ENCODE results near the gene HAPSTR1.

DNA sequence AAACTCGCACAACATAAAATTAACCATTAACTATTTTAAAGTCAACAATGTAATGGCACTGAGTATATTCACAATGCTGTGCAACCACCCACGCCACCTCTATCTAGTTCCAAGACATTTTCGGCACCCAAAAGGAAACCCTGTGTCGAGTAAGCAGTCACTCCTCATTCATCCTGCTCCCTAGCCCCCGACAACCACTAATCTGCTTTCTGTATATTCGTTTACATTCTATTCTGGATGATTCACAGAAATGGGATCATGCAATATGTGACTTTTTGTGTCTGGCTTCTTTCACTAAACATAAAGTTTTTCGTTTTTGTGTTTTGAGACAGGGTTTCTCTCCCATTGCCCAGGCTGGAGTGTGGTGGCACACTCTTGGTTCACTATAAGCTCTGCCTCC is 42.2 kb upstream of the HAPSTR1 start:
- no peak for TF ChIP-seq CTCF (IDR thresholded peaks at IDR 0.05)
- TF ChIP-seq POLR2A (IDR thresholded peaks at IDR 0.05) = no peak
